ENCODE measurements around the gene PLA2G4D.

Gene PLA2G4D

DNA sequence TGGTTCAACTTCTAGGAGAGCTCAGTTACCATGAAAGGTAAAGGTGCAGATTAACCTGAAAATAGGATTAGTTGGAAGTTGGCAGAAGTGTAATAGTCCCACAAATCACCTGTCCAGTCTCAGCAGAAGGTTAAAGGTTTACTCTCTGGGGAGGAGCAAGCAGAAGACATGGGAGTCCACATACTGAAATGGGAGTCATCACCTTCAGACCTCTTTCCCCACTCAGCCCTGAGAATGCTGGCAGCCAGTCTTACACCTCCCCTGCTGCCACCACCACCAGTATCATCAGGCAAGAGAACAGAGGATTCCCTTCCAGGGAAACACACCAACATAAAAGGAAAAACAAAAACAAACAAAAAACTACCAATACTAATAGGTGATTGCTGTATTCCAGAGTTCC is 13.8 kb upstream of the PLA2G4D start:
- TF ChIP-seq Cebpa-rat (IDR thresholded peaks at IDR 0.05) = no peak
- Histone ChIP-seq H3K4me2 (no peak overlapping the region), H3K27me3 (no peaks in the 10 kb centered on the region), H3K36me3 (no peaks in the 10 kb centered on the region), H3K27ac (no peak overlapping the region), H4K20me1 (no peaks in the 10 kb centered on the region), H3K9ac (no peak overlapping the region), H3K4me1 (peaks cover 48% of the 10 kb centered on the region), H3K9me3 (peaks cover 8% of the 10 kb centered on the region), H3K4me3 (no peak overlapping the region)

DNA sequence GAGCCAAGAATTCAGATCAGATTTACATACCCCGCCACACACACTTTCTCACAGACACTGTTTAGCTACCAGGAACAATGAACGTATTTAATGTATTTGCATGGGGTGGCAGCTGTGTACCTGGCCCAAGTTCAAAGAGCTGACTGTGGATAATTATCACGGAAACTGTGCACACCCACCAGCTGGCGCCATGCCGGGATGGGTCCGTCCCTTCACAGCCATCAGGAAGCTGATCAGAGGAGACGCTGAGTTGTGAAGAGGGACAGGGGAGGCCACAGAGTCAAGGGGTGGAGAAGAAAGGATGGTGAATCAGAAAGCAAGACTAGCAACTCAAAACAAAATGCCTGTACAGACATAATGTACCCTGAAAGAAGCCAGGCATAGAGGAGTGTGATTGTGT is 13.1 kb upstream of the PLA2G4D start:
- H3K9ac ChIP-seq = no peak overlapping the region
- H3K4me2 ChIP-seq = no peak overlapping the region
- H3K4me1 ChIP-seq = peaks cover 53% of the 10 kb centered on the region
- no peak overlapping the region for H3K27ac ChIP-seq
- no peaks in the 10 kb centered on the region for H3K27me3 ChIP-seq
- no peaks in the 10 kb centered on the region for H4K20me1 ChIP-seq
- no peak for TF ChIP-seq Cebpa-rat (IDR thresholded peaks at IDR 0.05)
- peaks cover 8% of the 10 kb centered on the region for H3K9me3 ChIP-seq
- H3K4me3 ChIP-seq = no peak overlapping the region
- H3K36me3 ChIP-seq = no peaks in the 10 kb centered on the region

DNA sequence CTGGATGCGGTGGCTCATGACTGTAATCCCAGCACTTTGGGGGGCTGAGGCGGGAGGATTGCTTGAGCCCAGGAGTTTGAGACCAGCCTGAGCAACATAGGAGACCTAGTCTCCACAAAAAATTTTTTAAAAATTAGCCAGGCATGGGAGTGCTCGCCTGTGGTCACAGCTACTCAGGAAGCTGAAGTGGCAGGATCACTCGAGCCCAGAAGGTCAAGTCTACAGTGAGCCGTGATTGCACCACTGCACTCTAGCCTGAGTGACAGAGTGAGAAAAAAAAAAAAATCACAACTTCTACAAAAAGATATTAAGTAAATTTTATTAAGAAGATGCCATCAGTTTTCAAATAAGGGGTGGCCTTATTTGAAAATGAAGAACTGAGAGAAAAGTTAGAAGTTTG is 11.9 kb upstream of the PLA2G4D start:
- H3K4me1 ChIP-seq = peaks cover 41% of the 10 kb centered on the region
- no peak overlapping the region for H3K9ac ChIP-seq
- H3K9me3 ChIP-seq = peaks cover 8% of the 10 kb centered on the region
- TF ChIP-seq Cebpa-rat (IDR thresholded peaks at IDR 0.05) = no peak
- H3K27me3 ChIP-seq = no peaks in the 10 kb centered on the region
- no peaks in the 10 kb centered on the region for H4K20me1 ChIP-seq
- H3K27ac ChIP-seq = no peak overlapping the region
- H3K4me3 ChIP-seq = no peak overlapping the region
- H3K4me2 ChIP-seq = peak overlapping the region; percentile 41
- H3K36me3 ChIP-seq = no peaks in the 10 kb centered on the region

DNA sequence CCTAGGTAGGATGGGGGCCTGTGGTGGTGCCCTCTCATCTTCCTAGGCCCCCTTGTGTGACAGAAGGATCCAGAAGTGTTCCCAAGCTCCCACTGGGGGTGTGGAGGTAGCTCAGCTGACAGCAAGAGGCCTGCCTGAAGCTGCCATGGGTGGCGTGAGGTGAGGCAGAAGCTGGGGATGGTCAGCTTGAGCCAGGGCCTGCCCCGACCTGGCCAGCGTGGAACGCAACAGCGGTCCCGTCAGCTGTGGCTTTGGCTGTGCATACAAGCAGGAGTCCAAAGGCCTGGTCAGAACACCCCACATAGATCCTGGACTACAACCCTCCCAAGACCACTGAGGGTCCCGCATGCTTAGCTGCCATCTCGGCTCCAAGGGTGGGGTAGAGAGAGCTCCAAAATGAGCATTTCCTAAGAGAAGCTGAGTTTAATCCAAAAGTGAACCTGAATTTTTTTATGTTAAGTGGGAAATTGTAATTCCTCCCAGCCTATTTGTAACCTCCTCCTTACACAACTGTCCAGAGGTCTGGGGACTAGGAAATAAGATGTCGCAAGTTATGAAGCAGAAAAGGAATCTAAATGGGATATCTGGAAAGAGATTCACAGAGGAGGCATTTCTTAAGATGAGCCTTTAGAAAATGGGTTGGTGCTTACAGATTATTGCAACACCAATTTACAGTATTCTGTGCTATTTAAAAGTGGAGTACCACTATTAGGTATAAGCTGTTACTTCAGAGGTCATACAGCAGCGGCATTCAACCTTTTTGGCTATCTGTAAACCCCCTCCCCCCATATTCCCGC is 9.9 kb upstream of the PLA2G4D start:
- Histone ChIP-seq H3K4me2 (peak overlapping the region; percentile 41), H4K20me1 (no peaks in the 10 kb centered on the region), H3K9me3 (peaks cover under 1% of the 10 kb centered on the region; the same call in 1 of the 2 replicates), H3K36me3 (no peaks in the 10 kb centered on the region), H3K27ac (no peak overlapping the region), H3K27me3 (no peaks in the 10 kb centered on the region; the same call in 1 of the 2 replicates), H3K4me3 (no peak overlapping the region), H3K9ac (no peak overlapping the region), H3K4me1 (peaks cover 38% of the 10 kb centered on the region)
- no peak for TF ChIP-seq Cebpa-rat (IDR thresholded peaks at IDR 0.05)

DNA sequence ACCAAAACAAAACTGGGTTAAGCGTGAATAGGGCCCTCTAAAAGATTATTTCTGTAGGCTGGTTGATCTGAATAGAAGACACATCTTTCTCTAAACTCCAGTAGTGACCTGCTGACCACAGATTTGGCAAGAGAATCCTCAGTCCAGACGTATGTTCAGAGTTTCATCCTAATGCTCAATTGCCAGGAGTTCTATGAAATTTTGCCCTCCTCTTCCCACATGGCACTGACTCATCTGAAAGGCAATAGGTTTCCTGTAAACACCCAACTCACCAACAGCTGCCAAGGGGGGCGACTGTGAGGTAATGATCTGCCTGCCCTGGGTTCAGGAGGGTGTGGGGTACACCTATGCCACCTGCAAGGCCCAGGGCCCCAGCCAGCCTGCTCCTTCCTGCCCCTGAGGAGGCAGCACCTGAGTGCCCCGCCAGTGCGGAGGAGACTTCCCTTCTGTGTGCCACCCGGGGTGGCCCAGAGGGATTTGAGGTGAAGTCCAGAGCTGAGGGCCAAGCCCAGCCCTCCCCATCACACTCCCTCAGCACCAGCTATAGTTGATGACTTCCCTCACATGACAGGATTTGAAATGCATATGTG is 8.4 kb upstream of the PLA2G4D start:
- Histone ChIP-seq H4K20me1 (no peaks in the 10 kb centered on the region), H3K4me2 (peak overlapping the region; percentile 48), H3K9me3 (no peaks in the 10 kb centered on the region), H3K4me3 (no peak overlapping the region), H3K27me3 (no peaks in the 10 kb centered on the region; the same call in 1 of the 2 replicates), H3K4me1 (peaks cover 38% of the 10 kb centered on the region), H3K27ac (no peak overlapping the region), H3K36me3 (no peaks in the 10 kb centered on the region), H3K9ac (no peak overlapping the region)
- TF ChIP-seq Cebpa-rat (IDR thresholded peaks at IDR 0.05) = no peak

DNA sequence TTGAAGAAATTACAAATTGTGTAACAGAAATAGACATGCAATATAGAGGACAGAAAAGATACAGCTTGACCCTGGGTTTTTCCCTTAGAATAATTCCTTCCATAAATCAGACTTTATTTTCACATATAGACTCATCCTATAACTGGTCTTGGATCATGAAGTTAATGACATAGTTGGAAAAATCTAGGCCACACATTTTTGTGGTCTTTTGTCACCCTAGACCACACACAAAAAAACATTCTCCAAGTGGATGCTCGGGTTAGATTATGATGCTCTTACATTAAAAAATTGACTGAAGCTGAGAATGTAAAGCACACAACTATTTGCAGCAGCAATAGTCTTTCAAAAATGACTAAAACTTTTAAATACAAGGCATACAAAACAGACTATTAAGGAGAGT is 7.5 kb upstream of the PLA2G4D start:
- TF ChIP-seq Cebpa-rat (IDR thresholded peaks at IDR 0.05) = no peak
- Histone ChIP-seq H3K9ac (no peak overlapping the region), H3K4me2 (no peak overlapping the region), H3K27me3 (no peaks in the 10 kb centered on the region; the same call in 1 of the 2 replicates), H4K20me1 (no peaks in the 10 kb centered on the region), H3K4me3 (no peak overlapping the region), H3K36me3 (no peaks in the 10 kb centered on the region), H3K27ac (no peak overlapping the region), H3K9me3 (no peaks in the 10 kb centered on the region), H3K4me1 (peaks cover 38% of the 10 kb centered on the region)

DNA sequence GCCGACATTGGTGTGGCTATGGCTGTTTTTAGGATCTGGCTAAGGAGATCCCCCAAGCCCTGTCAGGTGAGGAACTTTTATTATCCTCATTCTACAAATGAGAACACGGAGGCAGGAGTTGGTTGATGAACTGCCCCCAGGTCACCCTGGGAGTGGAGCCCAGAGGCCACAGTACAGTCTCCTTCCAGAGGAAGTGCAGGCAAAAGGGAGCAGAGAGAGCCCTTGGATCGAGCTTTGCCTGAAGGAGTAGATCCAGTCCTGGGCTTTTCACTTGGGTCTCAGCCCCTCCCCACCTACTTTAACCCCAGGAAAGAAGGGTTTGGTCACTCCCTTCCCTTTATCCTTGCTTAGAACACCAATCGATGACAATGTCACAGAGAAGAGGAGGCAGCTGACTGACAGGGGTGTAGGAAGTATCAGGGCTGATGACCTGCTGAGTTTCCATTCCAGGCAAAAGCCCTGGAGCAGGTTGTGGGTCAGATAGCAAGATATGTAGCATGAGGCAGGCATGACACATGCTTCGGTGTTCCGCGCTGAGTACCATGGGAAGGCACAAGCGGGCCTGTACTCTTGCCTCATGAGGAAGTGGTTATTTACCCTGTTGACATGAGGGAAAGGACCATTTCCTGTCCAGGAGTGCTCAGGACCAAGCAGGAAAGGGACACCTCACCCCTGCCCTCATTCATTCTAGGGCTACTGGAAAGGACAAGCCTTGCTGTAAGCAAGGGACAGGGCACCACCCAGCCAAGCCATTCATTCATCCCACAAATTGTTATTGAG is 5.8 kb upstream of the PLA2G4D start:
- no peak for TF ChIP-seq Cebpa-rat (IDR thresholded peaks at IDR 0.05)
- no peak overlapping the region for H3K4me2 ChIP-seq
- H4K20me1 ChIP-seq = no peaks in the 10 kb centered on the region
- no peak overlapping the region for H3K9ac ChIP-seq
- peaks cover 27% of the 10 kb centered on the region for H3K4me1 ChIP-seq
- H3K27ac ChIP-seq = no peak overlapping the region
- no peaks in the 10 kb centered on the region for H3K9me3 ChIP-seq
- no peak overlapping the region for H3K4me3 ChIP-seq
- no peaks in the 10 kb centered on the region; the same call in 1 of the 2 replicates for H3K27me3 ChIP-seq
- H3K36me3 ChIP-seq = no peaks in the 10 kb centered on the region

DNA sequence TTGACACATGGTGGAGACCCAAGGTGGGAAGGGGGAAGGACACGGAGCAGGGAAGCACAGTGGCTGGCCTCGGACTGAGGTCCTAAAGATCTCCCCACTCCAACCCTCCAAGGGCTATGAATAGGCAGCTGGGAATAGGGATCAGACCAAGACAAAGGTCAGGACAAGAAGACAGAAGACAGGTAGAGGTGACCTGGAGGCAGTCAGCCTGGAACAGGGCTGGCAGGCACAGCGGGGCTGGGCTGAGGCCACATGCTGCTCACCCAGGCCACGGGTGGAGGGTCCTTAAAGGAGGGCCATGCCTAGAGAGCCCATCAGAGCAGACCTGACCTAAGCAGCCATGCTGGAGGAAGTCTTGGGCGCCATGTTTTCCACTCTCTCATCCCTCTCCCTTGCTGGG is 2.7 kb upstream of the PLA2G4D start:
- no peak overlapping the region for H3K9ac ChIP-seq
- H3K4me3 ChIP-seq = no peak overlapping the region
- no peak for TF ChIP-seq Cebpa-rat (IDR thresholded peaks at IDR 0.05)
- H3K36me3 ChIP-seq = no peaks in the 10 kb centered on the region
- no peaks in the 10 kb centered on the region for H4K20me1 ChIP-seq
- no peak overlapping the region for H3K4me2 ChIP-seq
- H3K27ac ChIP-seq = no peak overlapping the region
- peaks cover 37% of the 10 kb centered on the region for H3K4me1 ChIP-seq
- H3K9me3 ChIP-seq = no peaks in the 10 kb centered on the region
- H3K27me3 ChIP-seq = no peaks in the 10 kb centered on the region; the same call in 1 of the 2 replicates

DNA sequence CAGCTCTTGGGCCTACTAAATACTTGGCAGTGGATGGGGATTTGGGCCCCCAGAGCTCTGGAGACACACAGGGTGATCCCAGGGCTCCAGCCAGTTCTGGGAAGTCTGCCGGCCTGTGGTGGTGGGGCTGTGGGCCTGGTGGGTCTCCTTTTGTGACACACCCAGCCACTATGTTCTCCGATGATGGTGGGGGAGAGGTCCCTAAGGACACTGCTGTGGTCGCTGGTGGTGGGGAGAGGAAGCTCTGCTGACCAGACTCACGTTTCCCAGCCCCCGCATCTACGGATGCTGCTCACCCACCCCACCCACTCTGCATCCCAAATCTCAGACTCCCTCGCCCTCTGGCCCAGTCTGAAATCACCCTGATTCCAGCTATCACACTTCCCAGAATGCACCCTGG is 396 bp downstream of the PLA2G4D start:
- Histone ChIP-seq H3K4me3 (peak overlapping the region; percentile 29; the same call in 1 of the 2 replicates), H4K20me1 (no peaks in the 10 kb centered on the region), H3K27me3 (no peaks in the 10 kb centered on the region), H3K4me1 (peaks cover 60% of the 10 kb centered on the region), H3K36me3 (no peaks in the 10 kb centered on the region), H3K9me3 (no peaks in the 10 kb centered on the region), H3K27ac (0 out of 2 replicates have a peak overlapping the region, but pooled peaks have one; percentile 16), H3K4me2 (peak overlapping the region; percentile 88), H3K9ac (0 out of 2 replicates have a peak overlapping the region, but pooled peaks have one; percentile 25)
- no peak for TF ChIP-seq Cebpa-rat (IDR thresholded peaks at IDR 0.05)
